MM.1S (cell line): ENCODE measurements around the gene MICAL2.

Experiments used
- DNase-seq: peaks from one replicate; pipeline ENCODE4 v3.0.0-alpha.2; 2015
- H2AFZ ChIP-seq: fragments of 300-600 bp; sonication (generic); 2 replicates; pipeline ENCODE4 v1.6.0; 2016; ENCODE audit warnings: antibody characterized with exemption, low read length
- H3F3A ChIP-seq: fragments of 300-600 bp; sonication (generic); 2 replicates; pipeline ENCODE4 v1.6.1; 2016; ENCODE audit warnings: mild to moderate bottlenecking, antibody characterized with exemption, low read length, moderate library complexity, mixed read lengths; ENCODE audit not compliant: insufficient read depth
- H3K27ac ChIP-seq: fragments of 300-600 bp; sonication (generic); 2 replicates; pipeline ENCODE4 v1.5.1; 2016; ENCODE audit warnings: mild to moderate bottlenecking, low read length
- H3K27me3 ChIP-seq: fragments of 300-600 bp; sonication (generic); replicated peaks from 2 replicates; pipeline ENCODE4 v1.6.0; 2016; ENCODE audit warnings: low read length; ENCODE audit not compliant: insufficient read depth
- H3K36me3 ChIP-seq: fragments of 300-600 bp; sonication (generic); replicated peaks from 2 replicates; pipeline ENCODE4 v1.6.1; 2016; ENCODE audit warnings: mild to moderate bottlenecking, low read length, mixed read lengths; ENCODE audit not compliant: insufficient read depth
- H3K4me1 ChIP-seq: fragments of 300-600 bp; sonication (generic); 2 replicates; pipeline ENCODE4 v1.6.1; 2016; ENCODE audit warnings: low read length, mixed read lengths
- H3K4me2 ChIP-seq: fragments of 300-600 bp; sonication (generic); 2 replicates; pipeline ENCODE4 v1.6.0; 2016; ENCODE audit warnings: low read depth, low read length
- H3K4me3 ChIP-seq: fragments of 300-600 bp; sonication (generic); 2 replicates; pipeline ENCODE4 v1.5.1; 2016; ENCODE audit warnings: low read length, mixed read lengths
- H3K79me2 ChIP-seq: fragments of 300-600 bp; sonication (generic); 2 replicates; pipeline ENCODE4 v1.6.1; 2016; ENCODE audit warnings: mixed run types, low read length, mixed read lengths
- H3K9ac ChIP-seq: fragments of 300-600 bp; sonication (generic); 2 replicates; pipeline ENCODE4 v1.6.1; 2016; ENCODE audit warnings: low read length, mixed read lengths
- H3K9me2 ChIP-seq: fragments of 300-600 bp; sonication (generic); replicated peaks from 2 replicates; pipeline ENCODE4 v1.6.1; 2016; ENCODE audit warnings: mild to moderate bottlenecking, low read length, mixed read lengths; ENCODE audit not compliant: insufficient read depth
- H3K9me3 ChIP-seq: fragments of 300-600 bp; sonication (generic); replicated peaks from 2 replicates; pipeline ENCODE4 v1.6.1; 2016; ENCODE audit warnings: mild to moderate bottlenecking, low read length, mixed read lengths; ENCODE audit not compliant: insufficient read depth
- H4K20me1 ChIP-seq: fragments of 300-600 bp; sonication (generic); 2 replicates; pipeline ENCODE4 v1.6.1; 2016; ENCODE audit warnings: mild to moderate bottlenecking, low read length, moderate library complexity, mixed read lengths; ENCODE audit not compliant: insufficient read depth
- CTCF ChIP-seq: fragments of 300-600 bp; sonication (generic); IDR thresholded peaks from 2 replicates; pipeline ENCODE4 v1.5.1; 2016; ENCODE audit warnings: antibody characterized with exemption, low read length, mixed read lengths
- EZH2 ChIP-seq: fragments of 300-600 bp; sonication (generic); optimal IDR thresholded peaks from 2 replicates; pipeline ENCODE3; 2017; ENCODE audit warnings: low read depth, mild to moderate bottlenecking, antibody characterized with exemption, low read length, mixed read lengths
- EZH2phosphoT487 ChIP-seq: fragments of 300-600 bp; sonication (generic); IDR thresholded peaks from 2 replicates; pipeline ENCODE4 v1.6.1; 2018; ENCODE audit warnings: antibody characterized with exemption, low read length

Gene MICAL2

GRCh38 chr11:12234221-12234620 is 123.8 kb downstream of the MICAL2 start:
- Histone ChIP-seq H3K4me2 (no peak overlapping the region), H4K20me1 (no peaks in the 10 kb centered on the region), H3K36me3 (no peaks in the 10 kb centered on the region), H3K4me1 (peaks cover 10% of the 10 kb centered on the region), H3K79me2 (no peaks in the 10 kb centered on the region), H2AFZ (no peak overlapping the region), H3K4me3 (no peak overlapping the region), H3K9me3 (no peaks in the 10 kb centered on the region), H3K9ac (no peak overlapping the region), H3F3A (no peaks in the 10 kb centered on the region), H3K27ac (no peak overlapping the region), H3K9me2 (no peaks in the 10 kb centered on the region), H3K27me3 (no peaks in the 10 kb centered on the region)
- DNase-seq = no peak
- no peak for TF ChIP-seq EZH2phosphoT487
- no peak for TF ChIP-seq EZH2
- TF ChIP-seq CTCF = no peak

GRCh38 chr11:12235080-12235479 is 124.7 kb downstream of the MICAL2 start:
- H3K27ac ChIP-seq = no peak overlapping the region
- H3K4me2 ChIP-seq = no peak overlapping the region
- TF ChIP-seq EZH2 (no peak), CTCF (no peak), EZH2phosphoT487 (no peak)
- H3F3A ChIP-seq = peaks cover 6% of the 10 kb centered on the region
- no peaks in the 10 kb centered on the region for H3K9me3 ChIP-seq
- H3K79me2 ChIP-seq = no peaks in the 10 kb centered on the region
- H3K9ac ChIP-seq = no peak overlapping the region
- H3K27me3 ChIP-seq = no peaks in the 10 kb centered on the region
- H3K9me2 ChIP-seq = no peaks in the 10 kb centered on the region
- DNase-seq = no peak
- H3K36me3 ChIP-seq = no peaks in the 10 kb centered on the region
- peaks cover 19% of the 10 kb centered on the region for H3K4me1 ChIP-seq
- H3K4me3 ChIP-seq = no peak overlapping the region
- H2AFZ ChIP-seq = no peak overlapping the region
- H4K20me1 ChIP-seq = no peaks in the 10 kb centered on the region

- H3K4me1 ChIP-seq = peaks cover 23% of the 10 kb centered on the region
- H3K27ac ChIP-seq = no peak overlapping the region
- H3K9ac ChIP-seq = no peak overlapping the region
- no peak overlapping the region for H3K4me3 ChIP-seq
- TF ChIP-seq EZH2phosphoT487 = no peak
- TF ChIP-seq EZH2 = no peak
- no peaks in the 10 kb centered on the region for H3K9me3 ChIP-seq
- peaks cover 10% of the 10 kb centered on the region for H3F3A ChIP-seq
- no peaks in the 10 kb centered on the region for H3K9me2 ChIP-seq
- no peak overlapping the region for H3K4me2 ChIP-seq
- no peak for DNase-seq
- no peaks in the 10 kb centered on the region for H3K27me3 ChIP-seq
- H3K36me3 ChIP-seq = no peaks in the 10 kb centered on the region
- H4K20me1 ChIP-seq = no peaks in the 10 kb centered on the region
- H3K79me2 ChIP-seq = no peaks in the 10 kb centered on the region
- no peak overlapping the region for H2AFZ ChIP-seq
These were observed 125.2 kb downstream of the MICAL2 start for GRCh38 chr11:12235553-12235946.

- no peaks in the 10 kb centered on the region for H4K20me1 ChIP-seq
- H3K79me2 ChIP-seq = no peaks in the 10 kb centered on the region
- no peak overlapping the region; the same call in 1 of the 2 replicates for H3K27ac ChIP-seq
- no peak overlapping the region for H3K4me3 ChIP-seq
- no peaks in the 10 kb centered on the region for H3K36me3 ChIP-seq
- H3F3A ChIP-seq = peaks cover 10% of the 10 kb centered on the region
- peak; percentile 60 for DNase-seq
- no peaks in the 10 kb centered on the region for H3K9me3 ChIP-seq
- H3K4me1 ChIP-seq = peaks cover 29% of the 10 kb centered on the region
- no peak overlapping the region for H2AFZ ChIP-seq
- no peaks in the 10 kb centered on the region for H3K27me3 ChIP-seq
- TF ChIP-seq EZH2 = no peak
- no peak for TF ChIP-seq EZH2phosphoT487
- peak; percentile 70 for TF ChIP-seq CTCF
- no peak overlapping the region for H3K4me2 ChIP-seq
- no peak overlapping the region for H3K9ac ChIP-seq
- H3K9me2 ChIP-seq = no peaks in the 10 kb centered on the region
These were observed 125.8 kb downstream of the MICAL2 start for GRCh38 chr11:12235947-12236743.
